ENCODE data around the gene KCNH3.
"Not testable (repeated sequence)": the region's sequence is repeated elsewhere in the genome, so short reads cannot be mapped to it uniquely, and the experiment has no call there.

The KCNH3 gene

DNA sequence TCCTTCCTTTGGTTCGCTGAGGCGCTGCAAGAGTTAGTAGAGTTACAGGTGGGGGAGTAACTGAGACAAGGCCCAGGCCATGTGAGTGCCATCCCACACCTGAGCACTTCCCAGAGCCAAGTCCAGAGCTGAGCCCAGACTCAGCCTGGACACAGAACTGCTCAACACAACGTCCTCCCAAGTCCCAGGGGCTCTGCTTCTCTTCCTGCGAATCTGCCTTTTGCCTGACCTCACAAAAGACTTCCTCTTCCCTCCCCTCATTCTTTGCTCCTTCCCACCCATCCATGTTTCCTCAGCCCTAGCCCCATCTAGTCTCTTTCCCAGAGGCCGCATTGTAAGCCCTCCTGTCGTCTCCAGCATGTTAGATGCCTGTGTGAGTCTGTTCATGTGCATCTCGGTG lies 45.8 kb downstream of the KCNH3 start:
- in situ Hi-C loops (cut with MboI; ENCODE audit: low sequenced_read_pairs): no loop called here

DNA sequence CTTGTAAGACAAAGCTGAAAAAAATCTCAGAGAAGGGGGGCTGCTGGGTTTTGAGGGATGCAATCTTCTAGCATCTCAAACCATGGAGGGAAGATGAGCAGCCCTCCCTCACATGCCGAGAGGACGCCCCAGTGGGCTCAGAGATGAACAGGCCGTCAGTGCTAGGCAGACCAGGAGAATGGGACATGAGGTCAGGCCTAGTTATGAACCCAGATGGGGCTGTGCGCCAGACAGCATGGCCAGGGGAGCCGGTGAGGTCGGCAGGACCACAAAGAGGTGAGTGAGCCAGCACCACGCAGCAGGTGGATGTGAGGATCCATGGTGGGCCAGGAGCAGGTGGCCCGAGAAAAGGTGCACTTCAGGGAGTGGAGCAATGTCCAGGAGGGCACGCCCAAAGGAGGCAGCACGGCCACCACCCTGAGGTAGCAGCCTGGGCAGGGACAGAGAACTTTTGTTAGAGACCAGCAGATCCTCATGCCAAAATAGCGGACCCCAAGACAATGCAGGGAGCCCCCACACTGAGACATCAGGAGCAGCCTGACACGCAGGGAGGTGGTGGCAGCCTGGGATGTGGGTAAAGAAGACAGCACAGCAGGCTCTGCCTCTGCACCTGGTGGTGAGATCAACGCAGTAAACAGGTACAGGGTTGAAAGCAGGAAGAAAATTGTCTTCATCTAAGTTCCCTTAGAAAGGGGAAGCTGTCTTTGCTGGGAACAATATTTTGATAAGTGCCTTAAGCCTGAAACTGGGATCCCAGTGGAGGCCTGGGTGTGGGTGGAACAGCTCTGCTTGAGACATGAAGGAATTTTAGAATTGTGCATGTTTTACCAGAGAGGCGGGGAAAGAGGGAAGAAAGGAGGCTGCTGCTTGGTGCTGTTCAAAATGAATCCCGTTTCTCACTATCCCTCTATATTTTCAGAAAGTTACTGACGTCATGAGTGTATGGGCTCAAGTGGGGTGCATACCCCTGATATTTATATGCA lies 46.9 kb downstream of the KCNH3 start:
- in situ Hi-C loops (cut with MboI; ENCODE audit: low sequenced_read_pairs): no loop called here

DNA sequence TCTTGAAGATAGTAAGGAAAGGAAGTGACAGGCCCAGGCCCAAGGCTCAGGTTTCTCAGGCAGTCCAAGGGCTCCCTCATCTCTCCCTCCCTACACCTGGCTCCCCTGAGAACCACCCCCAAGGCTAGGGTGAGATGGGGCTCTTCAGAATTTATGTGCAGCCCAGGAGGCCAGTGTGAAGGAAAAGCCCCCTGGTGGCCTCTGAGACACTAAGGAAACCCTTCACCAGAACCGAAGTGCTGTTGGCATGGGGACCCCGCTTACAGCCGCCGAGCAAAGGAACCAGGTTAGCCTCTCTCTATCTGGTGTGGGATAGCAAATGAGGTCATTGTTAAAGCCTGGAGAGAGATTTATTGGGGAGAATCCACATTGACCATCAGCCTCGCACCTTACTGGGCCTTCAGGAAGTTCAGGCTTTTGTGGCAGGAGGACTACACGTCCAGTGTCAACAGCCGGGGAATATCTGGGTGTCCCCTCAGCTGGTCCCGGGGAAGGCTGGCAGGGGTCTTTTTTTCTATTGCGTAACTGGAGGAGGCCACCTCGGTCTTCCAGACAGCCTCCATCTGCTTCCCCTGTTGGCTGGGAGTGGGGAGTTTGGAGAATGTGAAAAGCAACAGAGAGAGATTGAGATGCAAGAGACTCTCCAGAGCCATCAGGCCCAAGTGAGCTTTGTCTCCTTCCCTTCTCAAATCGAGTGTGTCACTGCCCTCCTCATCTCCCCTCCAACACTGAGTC lies 48.5 kb downstream of the KCNH3 start:
- in situ Hi-C loops (cut with MboI; ENCODE audit: low sequenced_read_pairs): no loop called here

DNA sequence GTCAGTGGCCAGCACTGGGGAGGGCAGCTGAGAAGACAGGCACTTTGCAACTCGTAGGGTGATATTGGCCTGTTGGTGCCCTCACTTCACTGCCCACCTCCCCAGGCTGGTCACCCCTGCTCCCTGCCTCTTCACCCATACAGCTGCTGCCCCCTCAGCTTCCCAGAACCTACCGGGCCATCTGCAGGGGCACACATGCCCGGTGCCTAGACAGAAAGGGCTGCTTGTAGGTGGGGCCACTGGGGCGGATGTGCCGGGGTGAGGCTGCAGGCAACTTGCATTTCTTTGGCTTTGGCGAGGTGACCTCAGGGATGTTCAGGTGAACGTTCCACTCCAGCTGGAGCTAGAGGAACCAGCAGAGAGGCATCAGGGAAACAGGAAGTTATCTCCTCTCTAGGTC lies 49.5 kb downstream of the KCNH3 start:
- in situ Hi-C loops (cut with MboI; ENCODE audit: low sequenced_read_pairs): no loop called here

DNA sequence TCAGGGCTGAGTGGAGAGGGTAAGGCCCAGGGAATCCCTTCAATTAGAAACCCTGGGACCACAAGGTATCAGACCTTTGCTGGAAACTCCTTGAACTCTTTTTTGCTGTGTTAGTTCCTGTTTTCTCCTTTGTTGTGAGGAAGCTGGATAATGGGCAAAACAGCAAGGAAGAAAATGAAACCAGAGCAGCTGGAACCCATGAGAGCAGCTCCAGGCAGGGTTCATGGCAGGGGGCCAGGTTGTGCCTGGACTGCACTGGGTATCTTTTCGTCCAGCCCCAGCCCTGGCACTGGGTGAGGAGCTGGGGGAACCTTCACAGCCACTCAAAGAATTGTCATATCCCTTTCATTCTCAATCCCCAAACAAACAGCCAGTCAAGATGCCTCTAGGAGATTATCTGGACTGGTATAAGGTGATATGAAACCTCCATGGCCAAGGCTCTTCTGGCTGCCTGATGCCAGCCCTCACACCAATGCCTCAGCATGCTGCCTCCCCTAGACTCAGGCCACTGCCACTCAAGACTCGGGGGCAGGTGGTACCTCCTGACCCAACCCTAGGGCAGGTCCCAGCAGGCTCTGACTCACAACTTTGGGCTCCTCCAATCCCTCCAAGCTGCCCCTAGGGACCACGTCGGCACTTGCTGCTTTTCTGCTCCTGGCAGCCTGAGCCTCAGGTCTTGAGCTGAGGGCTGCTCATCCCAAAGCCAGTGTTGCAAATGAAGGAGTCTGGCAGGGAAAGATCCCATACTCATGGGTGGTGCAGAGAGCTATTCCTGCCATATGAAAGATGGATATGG lies 50.1 kb downstream of the KCNH3 start:
- in situ Hi-C loops (cut with MboI; ENCODE audit: low sequenced_read_pairs): no loop called here

DNA sequence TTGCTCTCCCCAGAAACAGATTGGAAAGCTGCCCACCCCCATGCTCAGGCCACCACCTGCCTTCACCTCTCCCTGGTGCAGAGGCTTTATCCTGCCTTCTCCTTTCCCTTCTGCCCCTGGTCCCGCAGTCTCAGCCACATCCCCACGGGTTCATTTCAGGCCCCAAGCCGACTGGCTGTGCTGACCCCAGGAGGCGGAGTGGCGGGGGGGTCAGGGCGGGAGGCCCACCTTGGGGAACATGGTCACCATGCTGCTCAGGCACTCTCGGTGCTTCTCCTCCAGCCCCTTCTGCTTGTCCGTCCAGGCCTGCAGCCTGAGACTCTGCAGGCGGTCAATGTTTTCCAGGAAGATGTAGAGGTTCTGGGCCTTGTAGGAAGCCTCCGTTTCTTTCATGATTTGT lies 59.7 kb downstream of the KCNH3 start:
- in situ Hi-C loops (cut with MboI; ENCODE audit: low sequenced_read_pairs): no loop called here

DNA sequence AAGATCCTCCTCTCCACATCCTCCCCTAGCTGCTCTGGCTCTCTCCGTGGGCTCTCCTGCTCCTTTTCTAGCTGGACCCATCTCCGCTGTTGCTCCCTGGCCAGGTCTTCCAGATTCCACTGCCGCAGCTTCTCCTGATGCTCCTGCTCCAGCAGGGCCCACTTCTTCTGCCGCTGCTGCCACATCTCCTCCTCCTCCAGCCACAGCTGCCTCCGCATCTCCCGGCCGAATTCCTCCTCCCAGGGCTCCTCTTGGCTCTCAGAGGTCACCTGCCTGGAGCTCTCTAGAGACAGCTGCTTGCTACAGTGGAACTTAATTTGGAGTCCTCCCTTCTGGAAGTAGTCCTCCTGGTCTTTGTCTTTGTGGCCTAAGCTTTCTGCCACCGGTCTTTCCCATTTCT lies 61.1 kb downstream of the KCNH3 start:
- in situ Hi-C loops (cut with MboI; ENCODE audit: low sequenced_read_pairs): no loop called here

DNA sequence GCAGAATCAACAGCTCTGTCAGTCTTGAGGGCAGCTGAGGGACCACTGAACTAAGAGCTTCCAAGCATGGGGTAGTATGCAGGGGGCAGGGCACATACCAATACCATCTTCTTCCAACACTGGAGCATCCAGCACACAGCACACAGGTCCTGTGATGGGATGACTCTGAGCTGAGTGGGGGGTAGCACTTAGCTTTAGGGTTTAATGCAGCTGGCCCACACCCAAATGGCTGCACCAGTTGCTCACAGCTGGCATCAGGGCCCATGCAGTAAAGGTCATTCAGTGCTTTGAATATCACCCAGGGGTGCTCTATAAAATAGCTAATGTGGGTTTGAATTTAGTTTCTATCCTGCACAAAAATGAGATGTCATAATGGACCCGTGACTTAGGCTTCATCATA lies 64.9 kb downstream of the KCNH3 start:
- in situ Hi-C loops (cut with MboI; ENCODE audit: low sequenced_read_pairs): no loop called here

DNA sequence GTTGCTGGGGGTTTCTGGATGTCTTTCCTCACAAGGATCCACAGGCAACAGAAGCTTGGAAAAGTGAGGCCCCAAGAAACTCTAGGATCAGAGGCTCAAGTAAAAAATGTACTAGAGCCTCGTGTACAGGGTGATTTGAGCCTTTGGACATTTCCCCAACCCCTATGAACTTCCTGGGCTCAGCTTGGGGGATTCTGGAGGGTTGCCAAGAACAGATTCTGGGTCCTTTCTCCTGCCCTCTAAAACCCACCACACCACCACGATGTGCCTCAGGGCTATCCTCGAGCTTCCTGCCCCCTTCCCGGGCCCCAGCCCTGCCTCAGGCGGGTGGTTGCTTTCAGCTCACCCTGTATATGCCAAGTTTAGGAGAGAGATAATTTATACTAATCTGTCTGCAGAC lies 66.0 kb downstream of the KCNH3 start:
- in situ Hi-C loops (cut with MboI; ENCODE audit: low sequenced_read_pairs): no loop called here

DNA sequence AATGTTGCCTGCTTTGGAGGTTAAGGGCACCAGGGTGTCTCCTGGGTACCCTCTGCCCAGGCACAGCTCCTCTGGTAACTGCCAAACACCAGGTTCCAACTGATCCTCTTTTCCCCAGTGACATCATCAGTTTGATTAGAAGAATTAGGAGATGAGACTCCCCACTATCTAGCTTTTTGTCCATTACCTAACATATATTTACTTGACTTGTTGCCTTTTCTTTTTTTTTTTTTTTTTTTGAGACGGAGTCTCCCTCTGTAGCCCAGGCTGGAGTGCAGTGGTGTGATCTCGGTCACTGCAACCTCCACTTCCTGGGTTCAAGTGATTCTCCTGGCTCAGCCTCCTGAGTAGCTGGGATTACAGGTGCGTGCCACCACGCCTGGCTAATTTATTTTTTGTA lies 66.7 kb downstream of the KCNH3 start, which contains the start of gene FAM186B:
FAM186B (minus strand) TSS at position 101 of the 400 bp plus-strand sequence. CDS start 162 bp downstream, outside the sequence.
- in situ Hi-C loops (cut with MboI; ENCODE audit: low sequenced_read_pairs): not testable (repeated sequence)

Measured in HL-60/S4 treated with retinoic acid at 250 ng/mL for 4 days and 3 days (cell line).